ENCODE data around the gene XYLT2.

XYLT2 gene

DNA sequence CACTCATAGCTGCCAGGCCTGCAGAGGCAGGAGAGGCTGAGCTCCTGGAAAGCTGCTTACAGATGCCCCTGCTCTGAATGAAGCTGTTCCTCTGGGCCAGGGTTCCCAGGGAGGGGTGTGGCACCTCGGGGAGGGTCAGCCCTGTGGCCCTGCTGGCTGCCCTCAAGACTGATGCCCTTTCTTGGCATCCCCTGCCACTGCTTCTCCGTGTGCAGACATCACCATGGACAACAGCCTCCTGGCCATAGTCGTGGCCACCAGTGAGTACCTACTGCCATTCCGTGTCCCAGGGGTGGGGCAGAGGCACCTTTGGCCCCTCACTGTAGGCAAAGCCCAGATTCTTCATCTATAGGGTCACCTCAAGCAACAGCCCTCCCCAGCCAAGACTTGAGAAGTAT lies 18.1 kb downstream of the XYLT2 start:
- no peak for ATAC-seq
- DNase-seq = no peak

DNA sequence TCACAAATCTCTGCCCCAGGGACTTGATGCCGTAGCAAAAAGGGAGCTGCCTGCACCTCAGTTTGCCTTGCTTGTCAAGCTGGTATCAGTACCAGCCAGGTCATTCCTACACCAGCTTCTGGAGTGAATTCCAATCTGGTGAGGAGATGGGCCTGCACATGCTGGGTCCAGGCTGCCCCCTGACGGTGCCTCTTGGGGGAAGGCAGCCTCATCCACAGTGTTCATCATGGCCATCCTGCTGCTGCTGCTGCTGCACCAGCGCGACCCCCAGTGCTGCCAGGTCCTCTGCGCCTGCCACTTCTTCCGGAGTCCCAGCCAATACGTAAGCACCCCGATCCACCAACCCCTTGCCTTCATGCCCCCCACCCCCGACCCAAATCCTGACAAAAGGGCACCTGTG lies 18.8 kb downstream of the XYLT2 start:
- DNase-seq (no peak), ATAC-seq (no peak)

GRCh38 chr17:50365165-50365564 lies 19.2 kb downstream of the XYLT2 start:
- DNase-seq (no peak), ATAC-seq (no peak)

GRCh38 chr17:50365649-50366393 lies 19.9 kb downstream of the XYLT2 start:
- DNase-seq = no peak
- no peak for ATAC-seq

- DNase-seq (no peak), ATAC-seq (no peak)
Observed at GRCh38 chr17:50367401-50367800, 21.5 kb downstream of the XYLT2 start.

DNA sequence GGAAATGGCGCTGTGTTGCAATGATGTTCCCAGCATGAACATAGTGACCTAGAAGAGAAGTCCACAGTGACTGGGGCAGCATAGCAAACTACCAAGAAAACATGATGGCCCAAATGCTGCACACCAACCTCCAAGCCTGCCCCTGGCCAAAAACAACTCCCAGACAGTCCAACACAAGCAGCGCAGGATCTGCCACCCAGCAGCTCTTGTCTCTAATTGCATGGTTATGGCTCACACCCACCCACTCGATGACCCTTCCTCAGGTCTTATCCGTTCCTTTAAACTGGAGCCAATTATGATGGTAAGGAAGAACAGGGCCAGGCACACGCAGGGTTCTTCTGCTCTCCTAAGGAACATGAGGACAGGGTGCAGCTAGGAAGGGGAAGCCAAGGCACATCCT lies 24.1 kb downstream of the XYLT2 start:
- ATAC-seq = no peak
- DNase-seq = no peak

DNA sequence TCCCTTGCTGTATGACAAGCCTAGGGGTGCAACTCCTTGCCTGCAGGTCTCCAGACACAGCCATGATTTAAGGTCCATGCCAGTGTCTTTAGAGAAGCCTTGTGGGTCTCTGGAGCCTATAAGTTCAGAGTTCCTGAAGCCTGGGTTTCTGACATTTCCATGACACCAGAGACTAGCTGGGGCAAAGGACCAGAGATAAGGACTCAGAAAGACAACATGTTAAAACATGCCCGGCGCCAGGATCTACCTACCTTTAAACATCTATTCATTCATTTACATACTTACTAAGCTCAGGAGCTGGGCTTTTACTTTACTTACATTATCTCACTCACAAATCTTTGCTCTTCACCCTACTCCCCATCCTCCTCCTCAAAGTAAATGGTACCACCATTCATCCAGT lies 25.6 kb downstream of the XYLT2 start:
- DNase-seq (no peak), ATAC-seq (no peak)

DNA sequence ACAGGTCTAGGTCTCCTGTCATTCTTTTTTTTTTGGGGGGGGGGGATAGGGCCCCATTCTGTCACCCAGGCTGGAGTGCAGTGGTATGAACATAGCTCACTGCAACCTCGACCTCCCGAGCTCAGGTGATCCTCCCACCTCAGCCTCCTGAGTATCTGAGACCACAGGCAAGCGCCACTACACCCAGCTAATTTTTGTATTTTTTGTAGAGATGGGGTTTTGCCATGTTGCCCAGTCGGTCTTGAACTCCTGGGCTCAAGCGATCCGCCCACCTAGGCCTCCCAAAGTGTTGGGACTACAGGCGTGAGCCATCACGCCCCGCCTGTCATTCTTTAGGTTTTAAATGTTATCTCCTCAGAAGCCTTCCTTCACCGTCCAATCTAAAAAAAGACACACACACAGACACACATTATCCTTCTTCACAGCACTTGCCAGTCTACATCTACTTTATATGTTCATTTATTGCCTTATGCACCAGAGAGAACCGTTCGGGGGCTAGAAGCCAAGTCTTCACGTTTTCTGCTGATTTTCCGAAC lies 26.4 kb downstream of the XYLT2 start:
- DNase-seq (no peak), ATAC-seq (no peak)

DNA sequence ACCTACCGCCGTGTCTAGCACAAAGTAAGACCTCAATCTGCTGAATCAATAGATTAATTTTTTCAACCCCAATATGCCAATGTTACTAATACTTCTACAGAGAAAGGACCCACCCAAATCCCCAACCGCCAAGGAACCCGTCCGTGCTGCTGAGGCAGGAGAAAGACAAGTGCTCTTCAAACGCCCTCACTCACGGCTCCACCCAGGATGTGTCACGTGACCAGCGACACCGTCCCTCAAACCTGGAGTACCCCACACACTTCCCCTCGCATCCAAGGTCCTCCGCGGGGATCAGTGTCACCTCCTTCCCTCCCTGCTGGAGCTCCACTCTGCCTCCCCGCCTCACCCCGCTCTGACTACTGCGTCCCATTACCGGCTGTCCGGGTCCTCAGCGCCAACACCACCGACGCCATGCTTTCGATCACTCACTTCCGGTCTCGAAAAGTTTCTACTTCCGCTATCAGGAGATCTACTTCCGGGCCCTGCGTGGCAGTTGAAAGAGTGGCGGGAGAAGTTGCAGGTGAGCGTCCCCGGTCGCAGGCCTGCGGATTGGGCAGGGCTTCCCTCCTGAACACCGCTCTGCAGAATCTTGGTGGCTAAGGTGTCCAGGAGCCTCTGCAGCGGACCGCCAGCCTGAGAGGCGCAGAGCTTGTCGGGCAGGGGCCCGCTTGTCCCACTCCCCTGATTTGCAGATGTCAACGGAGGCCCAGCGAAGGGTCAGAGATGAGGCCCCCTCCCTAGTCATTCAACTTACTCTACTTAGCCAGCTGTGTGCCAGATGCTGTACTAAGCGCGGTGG lies 27.0 kb downstream of the XYLT2 start, which contains the start of the genes EME1 and MRPL27:
Gene EME1, plus strand, starts transcription at position 472 of the 799 bp plus-strand sequence. CDS start 1,980 bp downstream, outside the sequence.
Gene MRPL27, minus strand, starts transcription at position 427 of the 799 bp plus-strand sequence. Its CDS starts 14 bp downstream, at position 413.
- ATAC-seq = peak; percentile 95

DNA sequence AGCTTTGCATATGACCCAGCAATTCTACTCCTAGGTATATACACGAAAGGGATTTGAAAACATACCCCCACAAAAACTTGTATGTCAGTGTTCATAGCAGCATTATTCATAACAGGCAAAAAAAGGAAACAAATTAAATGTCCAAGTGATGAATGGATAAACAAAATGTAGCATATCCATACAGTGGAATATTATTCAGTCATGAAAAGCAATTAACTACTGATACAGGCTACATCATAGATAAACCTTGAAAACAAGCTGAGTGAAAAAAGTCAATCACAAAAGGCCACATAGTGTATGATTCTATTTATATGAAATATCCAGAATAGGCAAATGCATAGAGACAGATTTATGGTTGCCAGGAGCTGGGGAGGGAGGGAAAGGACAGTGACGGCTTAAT lies 27.8 kb downstream of the XYLT2 start:
- no peak for DNase-seq
- no peak for ATAC-seq

More for the DNA sequence above, 27.0 kb downstream of the XYLT2 start, which contains the start of the genes EME1 and MRPL27:
- DNase-seq = peak; percentile 82

- no peak for DNase-seq
- no peak for ATAC-seq
Observed at GRCh38 chr17:50375858-50376538, 30.1 kb downstream of the XYLT2 start.

DNA sequence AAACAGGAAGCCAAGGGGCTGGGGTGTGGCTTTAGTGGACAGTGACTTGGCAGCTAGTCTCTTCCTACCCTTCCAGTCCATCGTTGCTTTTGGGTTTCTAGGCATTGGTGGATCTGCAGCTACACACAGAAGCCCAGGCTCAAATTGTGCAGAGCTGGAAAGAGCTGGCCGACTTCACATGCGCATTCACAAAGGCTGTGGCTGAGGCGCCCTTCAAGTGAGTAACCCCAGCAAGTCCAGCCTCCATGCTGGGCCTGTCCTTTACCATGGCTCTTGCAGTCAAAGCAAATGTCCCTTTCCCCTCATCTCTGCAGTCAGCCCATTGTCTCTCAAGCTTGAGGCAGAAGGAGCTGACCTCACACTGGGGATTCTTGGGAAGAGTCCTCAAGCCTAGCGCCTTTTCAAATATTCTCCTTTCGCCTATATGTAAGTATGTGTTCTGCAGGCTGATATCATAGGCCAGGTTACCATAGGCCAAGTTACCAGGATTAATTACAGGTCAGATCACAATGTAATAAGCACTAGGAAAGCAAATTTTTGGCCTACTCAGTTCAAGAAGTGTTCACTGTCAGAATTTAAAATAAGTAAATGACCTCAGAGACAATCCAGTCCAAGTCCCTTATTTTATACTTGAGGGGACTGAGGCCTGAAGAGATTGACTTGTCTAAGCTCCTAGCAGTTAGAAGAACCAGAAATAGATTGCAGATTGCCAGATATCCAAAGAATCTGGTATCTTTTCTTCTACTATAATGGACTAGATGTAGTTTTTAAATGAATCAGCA lies 33.6 kb downstream of the XYLT2 start:
- ATAC-seq = no peak
- DNase-seq = no peak

DNA sequence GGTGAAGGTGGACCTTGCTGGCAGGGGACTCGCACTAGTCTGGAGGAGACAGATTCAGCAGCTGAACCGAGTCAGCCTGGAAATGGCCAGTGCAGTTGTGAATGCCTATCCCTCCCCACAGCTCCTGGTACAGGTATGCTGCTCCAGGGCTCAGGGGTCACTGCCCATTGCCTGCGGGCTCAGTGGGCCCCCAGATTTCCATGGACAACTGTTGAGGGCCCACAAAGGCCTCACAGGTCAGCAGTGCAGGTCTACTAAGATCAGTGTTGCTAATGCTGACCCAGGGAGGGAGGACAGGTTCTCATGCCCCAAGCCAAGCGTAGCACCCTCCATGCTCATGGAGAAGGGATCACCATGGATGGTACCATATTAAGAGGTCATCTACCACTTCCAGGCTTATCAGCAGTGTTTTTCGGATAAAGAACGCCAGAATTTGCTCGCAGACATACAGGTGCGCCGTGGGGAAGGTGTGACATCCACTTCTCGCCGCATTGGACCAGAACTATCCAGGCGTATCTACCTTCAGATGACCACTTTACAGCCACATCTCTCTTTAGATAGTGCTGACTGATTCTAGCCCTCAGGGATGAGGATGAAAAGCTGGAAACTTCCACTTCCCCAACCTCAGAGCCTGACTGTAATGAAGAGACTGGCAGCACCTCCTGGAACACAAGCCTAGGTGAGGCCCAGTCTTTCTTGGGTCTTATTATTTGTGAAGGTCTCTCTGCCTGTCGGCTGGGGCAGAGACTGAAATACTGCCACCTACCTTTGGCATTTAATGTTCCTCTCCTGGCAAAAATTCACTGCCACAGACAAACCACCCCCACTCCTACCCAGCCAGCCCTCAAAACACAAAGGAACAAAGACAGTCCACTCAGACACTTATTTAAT lies 34.7 kb downstream of the XYLT2 start:
- DNase-seq (no peak), ATAC-seq (peak; percentile 7)

GRCh38 chr17:50381260-50381815 lies 35.4 kb downstream of the XYLT2 start:
- no peak for ATAC-seq
- DNase-seq = no peak

DNA sequence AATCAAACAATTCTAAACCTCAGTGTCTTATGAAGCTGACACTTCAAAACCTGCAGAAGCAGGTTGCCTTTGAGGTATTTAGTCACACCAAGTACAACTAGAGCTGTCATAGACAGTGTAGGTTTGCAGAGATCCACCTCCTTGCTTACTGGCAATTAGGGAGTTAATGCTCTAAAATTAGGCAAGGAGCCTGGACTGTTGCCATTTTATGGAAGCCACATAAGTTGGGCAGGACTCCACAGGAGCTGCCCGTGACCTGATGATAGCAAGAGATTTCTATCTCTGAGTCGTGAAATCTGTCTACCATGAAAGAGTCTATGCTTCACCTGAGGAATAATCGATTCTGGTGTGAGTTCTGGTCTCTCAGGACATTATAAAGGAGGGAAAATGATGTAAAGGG lies 36.0 kb downstream of the XYLT2 start:
- DNase-seq (no peak), ATAC-seq (no peak)

DNA sequence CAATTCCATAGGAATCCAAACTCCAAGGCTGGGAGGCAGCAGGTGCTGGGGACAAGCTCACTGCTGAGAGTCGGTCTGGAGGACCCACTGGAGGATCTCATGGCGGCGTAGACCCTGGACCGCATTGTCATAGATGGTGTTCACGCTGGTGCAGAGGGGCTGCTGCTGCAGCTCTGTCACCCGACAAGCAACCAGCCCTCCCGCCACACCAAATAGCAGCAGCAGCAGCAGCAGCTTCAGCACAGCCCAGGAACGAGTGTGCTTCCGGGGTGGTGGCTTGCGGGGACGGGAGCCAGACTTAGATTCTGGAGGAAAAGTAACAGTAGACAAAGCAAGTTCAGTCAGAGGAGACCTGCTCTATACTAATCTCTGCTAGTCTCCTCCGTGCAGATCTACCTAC lies 37.0 kb downstream of the XYLT2 start:
- DNase-seq (no peak), ATAC-seq (no peak)

DNA sequence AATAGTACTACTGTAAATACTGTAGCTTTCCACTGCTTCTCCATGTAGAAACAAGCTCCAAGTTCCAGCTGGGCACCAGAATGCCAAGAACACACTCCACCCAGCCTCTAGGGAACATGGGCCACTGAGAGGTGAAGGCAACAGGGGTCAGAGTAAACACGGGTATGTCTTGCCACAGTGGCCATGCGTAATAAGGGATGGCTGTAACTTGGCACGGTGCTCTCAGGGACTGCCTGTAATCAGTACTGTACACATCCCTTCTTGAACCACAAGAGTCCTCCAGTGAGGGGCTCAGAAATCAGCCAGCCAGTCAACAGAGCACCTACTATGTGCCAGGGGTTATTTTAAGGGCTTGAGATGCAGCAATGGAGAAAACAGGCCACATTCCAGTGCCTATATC lies 40.6 kb downstream of the XYLT2 start:
- DNase-seq (no peak), ATAC-seq (no peak)

GRCh38 chr17:50388728-50389127 lies 42.8 kb downstream of the XYLT2 start:
- DNase-seq = no peak
- ATAC-seq = no peak

GRCh38 chr17:50389534-50389933 lies 43.6 kb downstream of the XYLT2 start:
- ATAC-seq (no peak), DNase-seq (no peak)

- ATAC-seq (no peak), DNase-seq (no peak)
Observed at GRCh38 chr17:50392621-50393020, 46.7 kb downstream of the XYLT2 start.
